GM19468 (cell line): Measurements from ENCODE around the gene MYL11.

Experiments
- ATAC-seq: cut with Tn5 transposase; IDR thresholded peaks from one replicate; pipeline ENCODE4 v1.9.1; 2021; ENCODE audit warnings: mild to moderate bottlenecking, moderate library complexity, moderate number of reproducible peaks; ENCODE audit not compliant: unreplicated experiment; ENCODE audit errors: extremely low read depth

MYL11 gene

DNA sequence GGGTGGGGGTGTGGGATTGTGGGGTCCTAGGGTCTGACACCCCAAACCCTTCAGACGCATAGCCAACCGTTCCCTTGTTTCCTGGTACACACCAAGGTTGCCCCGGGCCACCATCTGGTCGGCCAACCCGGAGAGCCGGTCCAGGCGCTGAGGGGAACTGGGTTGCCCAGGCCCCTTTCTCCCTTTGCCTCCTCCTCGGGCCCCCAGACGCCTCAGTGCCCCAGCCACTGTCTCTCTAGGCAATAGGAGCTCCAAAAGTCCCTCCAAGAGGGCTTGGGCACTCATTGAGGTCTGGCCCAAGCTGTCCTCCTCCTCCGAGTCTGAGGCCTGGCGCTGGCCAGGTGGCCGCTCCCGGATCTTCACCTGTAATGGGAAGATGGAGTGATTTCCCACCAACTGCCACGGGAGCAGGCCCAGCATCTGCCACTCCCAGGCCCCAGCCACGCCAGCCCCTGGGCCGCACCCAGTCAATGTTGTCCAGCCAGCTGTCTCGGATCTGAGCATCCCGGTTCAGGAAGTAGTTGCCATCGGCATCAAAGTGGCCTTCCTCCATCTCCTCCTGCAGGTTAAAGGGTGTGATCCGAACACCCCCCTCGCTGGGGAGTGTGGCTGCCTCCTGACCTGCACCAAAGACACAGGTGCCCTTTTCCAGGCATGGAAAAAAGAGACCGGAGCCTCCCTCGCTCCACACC, 21.0 kb upstream of the MYL11 start:
- ATAC-seq = no peak

GRCh38 chr16:30354423-30355143, 20.0 kb upstream of the MYL11 start:
- ATAC-seq = no peak

GRCh38 chr16:30355144-30355953, 19.3 kb upstream of the MYL11 start, which contains the start of gene CD2BP2:
Gene CD2BP2 (minus strand): TSS chr16:30355308. CDS start chr16:30354681, 627 bp downstream.
- peak; percentile 22 for ATAC-seq

DNA sequence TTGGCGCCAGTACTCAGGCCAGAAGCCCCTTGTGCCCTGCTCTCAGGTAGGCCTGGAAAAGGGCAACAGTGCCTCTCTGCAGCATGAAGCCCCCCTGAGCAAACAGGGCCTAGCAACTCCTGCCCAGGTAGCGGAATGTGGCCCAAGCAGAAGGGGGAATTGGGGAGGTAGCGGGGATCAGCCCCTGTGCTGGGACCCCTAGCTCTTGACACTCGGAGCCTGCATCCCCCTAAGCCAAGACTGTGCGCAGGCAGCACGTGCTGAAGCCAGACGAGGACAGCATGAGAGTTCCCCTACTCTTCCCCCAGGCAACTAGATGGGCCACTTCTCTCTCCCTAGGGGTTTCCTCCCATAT, 18.7 kb upstream of the MYL11 start:
- no peak for ATAC-seq

DNA sequence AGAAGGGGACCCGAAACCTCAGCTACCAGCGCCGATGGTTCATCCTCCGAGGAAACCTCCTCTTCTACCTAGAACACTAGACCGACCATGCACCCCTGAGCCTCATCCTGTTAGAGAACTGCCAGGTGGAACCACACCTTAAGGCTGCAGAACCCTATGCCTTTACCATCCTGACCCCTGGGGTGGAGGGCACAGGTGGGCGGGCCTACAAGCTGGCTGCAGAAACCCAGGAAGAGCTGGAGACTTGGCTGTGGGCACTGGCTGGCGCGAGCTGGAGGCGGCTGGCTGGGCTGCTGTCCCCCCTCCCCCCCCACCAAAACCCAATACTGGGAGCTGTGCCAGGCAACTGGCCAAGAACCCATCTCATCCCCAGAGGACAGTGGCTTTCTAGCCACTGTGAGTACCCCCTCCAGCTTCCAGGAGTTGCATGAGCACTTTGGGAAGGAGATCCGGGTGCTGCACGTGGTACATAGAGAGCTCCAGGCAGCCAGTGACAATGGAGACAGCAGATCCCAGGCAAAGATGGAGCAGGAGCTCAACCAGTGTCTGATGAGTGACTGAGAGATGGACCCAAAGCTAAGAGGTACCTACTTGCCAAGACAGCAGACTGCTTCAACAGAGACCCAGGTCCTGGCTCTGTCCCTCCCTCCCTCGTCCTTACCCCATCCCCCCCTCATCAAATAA, 18.1 kb upstream of the MYL11 start:
- ATAC-seq = no peak

DNA sequence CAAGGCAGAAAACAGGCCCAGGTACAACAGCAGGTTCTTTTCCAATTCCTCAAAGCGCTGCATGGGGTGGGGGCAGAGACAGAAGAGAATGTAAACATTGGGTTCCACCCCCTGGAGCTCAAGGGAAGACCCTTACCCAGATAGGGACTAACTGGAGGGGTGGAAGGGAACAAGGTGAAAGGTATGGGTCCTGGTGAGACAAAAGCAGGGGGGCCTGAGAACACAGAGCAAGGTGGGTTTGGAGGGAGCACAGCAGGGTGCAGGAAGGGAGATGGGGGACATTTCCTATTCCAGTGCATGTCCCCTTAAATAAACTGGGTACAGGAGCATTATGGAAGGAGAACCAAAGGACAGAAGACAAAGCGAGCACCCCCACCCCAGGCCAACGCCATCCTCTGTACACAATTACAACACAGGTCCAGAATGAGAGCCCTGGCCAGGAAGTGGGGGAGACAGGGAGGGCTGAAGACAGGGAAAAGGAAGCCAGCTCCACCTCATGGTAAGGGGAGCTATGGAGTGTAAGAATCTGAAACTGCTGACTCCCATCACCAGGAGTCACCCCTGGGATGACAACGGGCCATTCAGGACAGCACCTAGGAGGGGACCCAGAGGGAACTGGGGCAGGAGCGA, 17.4 kb upstream of the MYL11 start:
- ATAC-seq = no peak

DNA sequence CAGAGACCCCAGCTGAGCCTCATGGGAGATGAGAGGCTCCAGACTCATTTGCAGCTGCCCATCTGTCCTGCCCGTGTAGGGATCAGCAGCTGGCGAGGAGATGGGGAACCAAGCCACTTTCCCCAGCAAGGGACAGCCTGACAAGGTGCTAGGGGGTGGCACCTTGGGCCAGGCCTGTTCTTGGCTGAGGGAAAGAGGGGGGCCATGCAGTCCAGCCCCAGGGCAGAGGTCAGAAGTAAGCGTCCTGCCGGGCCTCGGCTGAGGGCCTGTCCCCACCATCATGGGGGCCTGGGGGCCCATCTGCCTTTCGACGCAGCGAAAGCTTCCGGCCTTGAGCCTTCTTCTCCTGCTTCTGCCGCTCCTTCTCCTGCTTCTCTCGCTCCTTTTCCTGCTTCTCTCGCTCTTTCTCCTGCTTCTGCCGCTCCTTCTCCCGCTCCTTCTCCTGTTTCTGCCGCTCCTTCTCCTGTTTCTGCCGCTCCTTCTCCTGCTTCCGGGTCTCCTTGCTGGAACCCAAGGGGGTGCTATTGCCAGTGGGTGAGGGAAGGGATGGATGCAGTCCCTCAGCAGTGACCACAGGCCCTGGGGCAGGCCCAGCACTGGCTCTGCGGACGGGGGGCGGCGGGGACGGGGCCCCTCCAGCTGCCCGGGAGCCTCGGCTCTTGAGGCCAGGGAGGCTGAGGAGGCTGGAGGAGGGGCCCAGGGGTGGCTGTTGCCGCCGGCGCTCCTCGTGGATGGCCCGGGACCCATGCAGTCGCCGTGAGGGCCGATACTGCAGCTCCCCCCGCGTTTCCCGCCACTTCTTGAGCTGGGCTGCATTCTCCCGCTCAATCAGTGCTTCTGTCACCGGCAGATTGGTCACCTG, 16.7 kb upstream of the MYL11 start:
- ATAC-seq = no peak

- ATAC-seq = no peak
Observed at GRCh38 chr16:30358577-30358936, 16.0 kb upstream of the MYL11 start.

- no peak for ATAC-seq
Observed at GRCh38 chr16:30358990-30359870, 15.4 kb upstream of the MYL11 start.

DNA sequence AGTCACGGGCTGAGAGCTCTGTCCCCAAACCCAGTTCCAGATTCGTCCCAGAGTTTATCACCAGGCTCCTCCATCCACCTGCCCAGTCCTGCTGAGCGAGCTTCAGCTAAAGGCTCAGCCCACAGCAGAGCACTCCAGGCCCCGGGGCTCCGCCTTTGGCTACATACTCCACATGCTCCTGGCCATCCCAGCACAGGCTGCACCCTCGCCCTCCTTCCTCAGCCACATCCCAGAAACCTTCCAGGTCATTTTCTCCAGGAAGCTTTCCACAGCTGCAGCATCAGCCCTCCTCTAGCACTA, 14.8 kb upstream of the MYL11 start:
- no peak for ATAC-seq

- no peak for ATAC-seq
Observed at GRCh38 chr16:30361180-30361579, 13.4 kb upstream of the MYL11 start.

DNA sequence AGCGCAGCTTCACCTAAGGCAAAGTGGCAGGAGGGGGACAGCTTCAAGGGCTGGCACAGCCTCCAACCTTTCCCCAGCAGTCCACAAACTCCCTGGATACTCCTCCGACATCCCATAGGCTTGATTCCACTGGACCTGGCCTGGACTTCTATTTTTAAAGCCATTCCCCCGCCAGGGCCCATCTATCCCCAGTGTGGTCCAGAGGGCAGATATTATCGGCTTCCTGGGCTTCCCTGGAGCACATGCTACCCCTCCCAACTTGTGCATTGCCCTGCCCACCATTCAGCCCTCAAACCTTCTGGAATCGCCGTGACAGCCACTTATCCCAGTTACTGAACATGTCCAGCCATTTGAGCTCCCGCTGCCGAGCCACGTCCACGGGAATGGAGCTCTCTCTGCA, 9.4 kb upstream of the MYL11 start:
- no peak for ATAC-seq

- ATAC-seq = no peak
Observed at GRCh38 chr16:30366511-30366910, 8.1 kb upstream of the MYL11 start.

DNA sequence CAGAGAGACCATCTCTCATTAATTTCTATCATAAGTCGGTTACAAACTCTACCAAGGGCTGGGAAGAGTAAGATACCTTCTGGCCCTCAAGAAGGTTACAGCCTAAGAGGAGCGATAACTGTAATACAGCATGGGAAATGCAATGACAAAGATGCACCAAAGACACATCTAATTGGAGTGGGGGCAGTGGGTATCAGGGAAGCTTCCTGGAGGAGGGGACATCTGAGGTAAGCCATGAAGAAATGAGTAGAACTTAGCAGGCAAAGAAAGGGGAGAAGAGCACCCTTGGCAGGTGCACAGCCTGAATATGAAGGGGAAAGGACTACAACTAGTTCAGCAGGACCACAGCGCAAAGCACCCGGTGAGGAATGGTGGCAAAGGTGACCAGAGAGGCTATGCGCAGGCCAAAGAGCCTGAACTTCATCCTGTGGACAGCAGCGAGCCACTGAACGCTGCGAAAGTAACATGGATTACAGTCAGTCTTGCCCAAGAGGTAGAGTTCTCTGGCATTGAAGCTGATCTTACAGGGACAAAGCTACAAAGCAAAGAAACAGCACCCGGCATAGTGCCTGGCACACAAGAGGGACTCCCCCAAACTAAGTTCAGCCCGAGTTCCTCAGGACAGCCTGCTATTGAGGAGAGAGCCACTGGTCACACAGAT, 7.1 kb upstream of the MYL11 start:
- no peak for ATAC-seq

- ATAC-seq = no peak
Observed at GRCh38 chr16:30368122-30368791, 6.3 kb upstream of the MYL11 start.

DNA sequence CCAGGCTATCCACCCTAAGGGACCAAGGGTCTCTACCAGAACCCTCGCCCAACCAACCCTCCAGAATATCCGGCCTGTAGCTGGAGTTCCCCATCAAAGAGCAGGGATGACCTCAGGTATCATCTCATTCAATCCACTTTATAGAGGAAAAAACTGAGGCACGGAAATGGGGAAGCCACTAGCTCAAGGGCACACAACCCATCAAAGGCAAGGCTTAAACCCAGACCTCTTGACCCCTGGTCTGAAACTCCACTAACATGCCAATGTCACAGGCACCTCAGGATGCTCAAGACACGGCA, 5.9 kb upstream of the MYL11 start:
- no peak for ATAC-seq

DNA sequence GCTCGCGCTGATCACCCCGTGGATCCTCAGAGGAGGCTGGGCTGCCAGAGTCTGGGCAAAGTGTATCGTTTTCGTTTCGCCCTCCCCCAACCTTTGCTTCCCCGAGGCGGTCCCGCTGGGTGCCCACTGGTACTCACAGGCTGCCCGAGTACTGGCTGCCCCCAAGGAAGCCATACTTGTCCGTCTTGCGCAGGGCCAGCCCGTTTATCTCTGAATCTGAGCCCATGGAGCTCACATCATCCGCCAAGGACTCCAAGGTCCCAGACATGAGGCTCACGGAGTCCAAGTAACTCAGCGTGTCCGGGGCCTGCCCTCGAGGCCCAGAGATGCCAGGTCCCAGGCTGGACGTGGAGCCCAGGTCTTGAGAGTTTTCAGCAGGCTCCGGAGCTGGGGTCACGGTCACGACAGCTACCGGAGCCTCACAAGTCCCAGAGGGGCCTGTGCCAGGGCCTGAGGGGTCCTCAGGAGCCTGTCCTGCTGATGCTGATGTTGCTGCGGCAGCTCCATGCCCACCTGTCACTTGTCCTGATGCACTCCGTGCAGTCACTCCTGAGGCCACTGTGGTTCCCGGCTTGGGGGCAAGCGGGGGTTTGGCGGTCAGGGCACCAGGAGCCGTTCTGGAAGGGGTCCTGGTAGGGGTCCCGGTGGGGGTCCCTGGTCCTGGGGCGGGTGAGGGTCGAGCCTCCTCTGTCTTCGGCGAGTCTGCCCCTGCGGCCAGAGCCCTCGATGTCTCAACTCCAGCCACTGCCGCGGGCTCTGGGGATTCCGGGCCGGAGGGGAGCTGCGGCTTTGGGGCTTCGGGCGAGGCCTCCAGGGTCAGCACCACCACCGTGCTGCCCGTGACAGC, 5.3 kb upstream of the MYL11 start:
- ATAC-seq = no peak
